ENCODE data around the gene GCFC2.

Gene GCFC2

DNA sequence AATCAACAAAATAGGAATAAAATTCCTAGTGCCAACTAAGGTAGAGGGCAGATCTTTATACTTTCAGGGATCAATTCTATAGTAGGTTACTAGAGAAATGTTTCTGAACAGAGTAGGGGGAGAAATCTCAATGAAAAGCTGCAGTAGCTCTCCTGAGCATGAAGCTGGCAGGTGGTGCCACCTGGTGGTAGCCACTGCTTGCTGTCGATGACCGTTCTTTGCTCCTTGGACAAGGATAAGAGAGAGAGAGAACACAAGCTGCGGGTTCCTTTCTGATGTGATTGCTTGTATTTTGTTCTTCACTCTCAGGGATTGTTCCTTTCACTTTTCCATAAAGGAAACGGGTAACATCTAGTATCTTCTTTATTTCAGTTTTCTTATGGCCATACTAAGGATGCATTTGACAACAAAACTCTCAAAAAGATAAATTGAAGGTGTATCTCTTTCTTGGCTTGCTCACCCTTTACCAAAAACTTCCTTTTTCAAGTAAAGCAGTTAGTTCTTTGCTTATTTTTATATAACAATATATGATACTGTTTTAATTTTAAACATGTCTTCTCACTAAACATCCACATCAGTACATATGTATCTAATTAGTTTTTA is 82.7 kb downstream of the GCFC2 start:
- peak; percentile 25 for DNase-seq (ENCODE audit: low read depth)

- DNase-seq (ENCODE audit: low read depth) = no peak
Measured at GRCh38 chr2:75622929-75623328, 87.8 kb downstream of the GCFC2 start.

- DNase-seq (ENCODE audit: low read depth) = no peak
Measured at GRCh38 chr2:75622500-75622899, 88.2 kb downstream of the GCFC2 start.

DNA sequence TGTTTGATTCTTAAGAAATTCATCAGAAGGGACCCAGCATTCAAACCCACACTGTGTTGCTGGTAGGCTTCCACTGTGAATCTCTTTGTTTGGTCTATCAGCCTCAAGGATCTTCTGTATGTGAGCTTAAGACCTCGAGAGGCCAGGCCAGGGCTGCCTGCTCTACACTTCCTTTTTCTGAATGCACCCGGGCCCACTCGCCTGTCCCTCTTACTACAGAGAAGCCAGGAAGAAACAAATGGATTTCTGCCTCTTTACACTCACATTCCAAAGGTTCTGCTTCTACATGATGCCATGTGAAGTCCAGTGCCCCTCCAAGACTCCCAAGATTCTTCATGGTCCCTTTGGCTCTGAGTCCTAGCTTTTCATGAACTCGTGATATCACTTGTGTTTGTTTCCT is 89.5 kb downstream of the GCFC2 start:
- no peak for DNase-seq (ENCODE audit: low read depth)

DNA sequence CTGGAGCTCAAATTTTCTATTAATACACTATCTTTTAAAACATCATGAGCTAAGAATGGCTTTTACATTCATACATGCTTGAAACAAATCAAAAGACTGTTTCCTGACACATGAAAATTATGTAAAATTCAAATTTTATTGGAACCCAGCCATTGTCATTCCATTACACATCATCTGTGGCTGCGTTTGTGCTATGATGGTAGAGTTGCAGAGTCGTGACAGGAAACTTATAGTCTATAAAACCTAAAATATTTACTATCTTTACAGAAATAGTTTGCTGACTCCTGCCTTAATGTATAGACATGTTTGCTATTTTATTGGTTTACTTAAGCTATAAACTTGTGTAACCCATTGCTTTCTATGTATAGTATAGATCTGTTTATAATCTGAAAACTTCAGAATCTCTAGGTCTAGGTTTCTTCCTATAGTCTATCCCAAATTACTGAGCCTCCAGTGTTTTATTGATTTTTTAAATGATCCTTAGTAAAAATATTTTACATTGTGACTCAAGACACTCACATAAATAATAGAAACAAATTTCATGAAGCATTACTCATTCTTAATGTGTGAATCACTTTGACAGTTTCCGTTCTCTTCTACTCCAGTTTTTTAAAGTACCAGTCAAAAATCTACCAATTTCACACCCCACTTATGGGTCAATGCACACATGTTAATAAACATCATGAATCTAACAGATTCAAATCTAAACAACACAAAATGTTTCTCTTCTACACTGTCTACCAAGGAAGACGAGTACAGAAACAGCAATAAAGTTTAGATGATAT is 90.6 kb downstream of the GCFC2 start:
- DNase-seq (ENCODE audit: low read depth) = no peak

- DNase-seq (ENCODE audit: low read depth) = no peak
Measured at GRCh38 chr2:75616933-75617332, 93.8 kb downstream of the GCFC2 start.

DNA sequence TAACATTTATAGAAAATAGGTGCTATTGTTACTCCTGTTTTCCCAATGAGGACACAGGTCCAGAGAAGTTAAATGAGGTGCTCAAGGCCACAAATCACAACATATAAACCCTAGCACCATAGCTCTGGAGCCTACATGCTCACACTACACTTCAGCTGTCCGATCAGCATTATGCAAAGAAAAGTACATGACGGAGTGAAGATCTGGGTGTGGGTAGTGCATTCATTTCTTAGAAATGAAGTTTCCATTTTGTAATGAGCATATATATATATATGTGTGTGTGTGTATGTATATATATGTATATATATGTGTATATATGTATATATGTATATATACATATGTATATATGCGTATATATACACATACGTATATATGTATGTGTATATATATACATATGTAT is 94.3 kb downstream of the GCFC2 start:
- no peak for DNase-seq (ENCODE audit: low read depth)

- DNase-seq (ENCODE audit: low read depth) = no peak
Measured at GRCh38 chr2:75614162-75614651, 96.5 kb downstream of the GCFC2 start.

- DNase-seq (ENCODE audit: low read depth) = no peak
Measured at GRCh38 chr2:75612862-75613243, 97.9 kb downstream of the GCFC2 start.
